ENCODE results near the gene P2RY10.
"Not testable (repeated sequence)": the region's sequence is repeated elsewhere in the genome, so short reads cannot be mapped to it uniquely, and the experiment has no call there.

Gene P2RY10

GRCh38 chrX:78945186-78945912 lies at the start of gene P2RY10:
Gene P2RY10, plus strand, starts transcription at chrX:78945391. Its CDS starts 15,130 bp downstream, at chrX:78960521.
- no peak for DNase-seq

GRCh38 chrX:78922754-78923153 lies 22.4 kb upstream of the P2RY10 start:
- DNase-seq = no peak

GRCh38 chrX:78923198-78924015 lies 21.8 kb upstream of the P2RY10 start:
- no peak for DNase-seq

GRCh38 chrX:78931814-78932213 lies 13.4 kb upstream of the P2RY10 start:
- no peak for DNase-seq

DNA sequence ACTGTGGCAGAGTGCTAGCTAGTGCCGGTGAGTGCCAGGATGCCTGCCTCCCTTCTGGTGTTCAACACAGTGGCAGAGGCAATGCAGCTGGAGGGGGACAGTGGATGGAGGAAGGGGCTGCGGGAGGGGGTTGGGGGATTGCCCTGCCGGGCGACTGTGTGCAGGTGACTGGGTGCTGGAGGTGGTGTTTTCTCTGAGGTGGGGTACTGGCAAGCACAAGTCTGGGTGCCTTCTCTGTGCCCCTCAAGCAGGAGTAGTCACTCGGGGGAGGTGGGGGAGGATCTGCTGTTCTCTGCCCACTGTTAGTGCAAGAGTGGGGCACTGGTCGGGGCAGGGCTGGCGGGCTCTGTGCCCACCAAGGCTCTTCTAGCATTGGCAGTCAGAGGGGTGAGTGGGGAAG lies 10.3 kb upstream of the P2RY10 start:
- DNase-seq = no peak

DNA sequence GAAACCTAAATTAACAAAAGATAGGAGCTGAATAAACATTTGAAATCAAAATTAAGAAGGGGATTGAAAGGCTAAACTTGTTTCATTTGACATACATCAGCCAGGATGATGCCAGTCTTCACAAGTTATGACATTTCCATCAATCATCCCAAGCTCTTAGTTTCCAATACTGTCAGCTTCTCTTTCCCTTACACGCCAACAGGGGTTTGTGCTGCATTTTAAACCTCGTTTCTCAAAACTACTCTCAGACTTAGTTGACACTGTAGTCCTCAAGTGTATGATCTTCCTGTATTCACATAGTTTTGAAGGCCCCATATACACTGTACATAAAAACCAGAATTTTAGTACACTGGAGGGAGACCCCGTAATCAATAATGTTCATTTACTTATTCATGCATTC lies 840 bp upstream of the P2RY10 start:
- DNase-seq = no peak

- DNase-seq = no peak
Observed at GRCh38 chrX:78946178-78946931, 1.2 kb downstream of the P2RY10 start.

GRCh38 chrX:78950009-78950835 lies 5.0 kb downstream of the P2RY10 start:
- DNase-seq = no peak

DNA sequence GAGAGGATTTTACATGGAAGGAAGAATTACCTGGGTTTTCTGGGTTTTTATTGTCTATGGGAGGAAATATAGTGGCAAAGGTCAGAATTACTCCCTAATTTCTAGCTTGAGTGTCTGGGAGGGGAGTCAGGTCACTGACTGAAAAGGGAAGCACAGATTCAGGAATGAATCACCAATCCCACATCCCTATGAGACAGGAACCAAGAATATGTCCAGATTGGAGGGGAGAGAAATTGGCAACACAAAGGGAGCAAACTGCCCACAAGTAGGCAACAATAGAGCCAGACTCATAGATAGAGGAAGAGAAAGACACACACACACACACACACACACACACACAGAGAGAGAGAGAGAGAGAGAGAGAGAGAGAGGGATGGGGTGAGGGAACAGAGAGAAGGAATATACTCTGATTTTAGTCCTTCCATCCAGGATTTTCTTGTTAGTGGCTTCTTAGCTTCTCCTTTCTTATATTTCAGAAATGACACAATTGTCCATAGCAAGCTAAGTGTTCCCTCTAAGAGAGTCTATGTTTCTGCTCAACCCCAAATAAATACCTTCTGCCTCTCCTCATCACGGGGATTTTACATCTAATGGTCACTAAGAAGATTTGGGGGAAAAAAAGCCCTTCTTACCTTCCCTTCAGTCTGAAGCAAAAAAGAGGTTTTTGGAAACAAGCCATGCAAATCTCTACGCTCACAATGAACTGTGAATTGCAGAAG lies 12.0 kb downstream of the P2RY10 start:
- DNase-seq = no peak

- no peak for DNase-seq
Observed at GRCh38 chrX:78957768-78958130, 12.6 kb downstream of the P2RY10 start.

GRCh38 chrX:78958419-78959116 lies 13.4 kb downstream of the P2RY10 start:
- DNase-seq = no peak

DNA sequence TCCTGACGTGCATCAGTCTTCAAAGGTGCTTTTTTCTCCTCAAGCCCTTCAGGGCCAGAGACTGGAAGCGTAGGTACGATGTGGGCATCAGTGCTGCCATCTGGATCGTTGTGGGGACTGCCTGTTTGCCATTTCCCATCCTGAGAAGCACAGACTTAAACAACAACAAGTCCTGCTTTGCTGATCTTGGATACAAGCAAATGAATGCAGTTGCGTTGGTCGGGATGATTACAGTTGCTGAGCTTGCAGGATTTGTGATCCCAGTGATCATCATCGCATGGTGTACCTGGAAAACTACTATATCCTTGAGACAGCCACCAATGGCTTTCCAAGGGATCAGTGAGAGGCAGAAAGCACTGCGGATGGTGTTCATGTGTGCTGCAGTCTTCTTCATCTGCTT lies 15.7 kb downstream of the P2RY10 start:
- DNase-seq = no peak

- DNase-seq = no peak
Observed at GRCh38 chrX:78964598-78964997, 19.4 kb downstream of the P2RY10 start.

- no peak for DNase-seq
Observed at GRCh38 chrX:78979789-78980464, 34.7 kb downstream of the P2RY10 start.

GRCh38 chrX:78989349-78989748 lies 44.2 kb downstream of the P2RY10 start:
- no peak for DNase-seq

DNA sequence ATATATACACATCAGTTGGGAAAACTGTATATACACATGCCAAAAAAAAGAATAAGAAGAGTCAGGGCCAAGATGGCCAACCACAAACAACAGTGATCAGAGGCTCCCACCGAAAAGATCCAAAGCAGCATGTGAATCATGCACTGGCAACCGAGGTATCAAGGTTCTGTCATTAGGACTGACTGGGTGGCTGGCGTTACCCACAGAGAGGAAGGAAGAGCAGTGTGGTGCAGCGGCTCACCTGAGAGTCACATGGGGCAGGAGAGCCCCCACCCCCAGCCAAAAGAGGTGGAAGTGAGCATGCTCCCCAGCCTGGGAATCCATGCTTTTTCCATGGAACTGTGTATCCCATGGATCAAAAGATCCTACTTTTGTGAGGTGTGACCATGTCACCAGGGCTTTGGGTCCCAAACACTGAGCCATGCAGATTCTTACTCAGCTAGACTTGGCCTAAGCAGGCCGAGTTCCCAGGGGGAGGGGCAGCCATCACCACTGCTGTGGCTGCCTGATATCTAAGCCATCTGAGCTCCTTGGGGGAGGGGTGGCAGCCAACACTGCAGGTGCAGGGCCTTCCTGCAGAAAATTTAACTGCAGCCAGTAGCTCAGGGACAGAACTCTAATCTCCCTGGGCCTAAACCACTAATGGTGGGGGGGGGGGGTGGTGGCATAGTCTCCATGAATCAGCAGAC lies 52.8 kb downstream of the P2RY10 start:
- DNase-seq = no peak

DNA sequence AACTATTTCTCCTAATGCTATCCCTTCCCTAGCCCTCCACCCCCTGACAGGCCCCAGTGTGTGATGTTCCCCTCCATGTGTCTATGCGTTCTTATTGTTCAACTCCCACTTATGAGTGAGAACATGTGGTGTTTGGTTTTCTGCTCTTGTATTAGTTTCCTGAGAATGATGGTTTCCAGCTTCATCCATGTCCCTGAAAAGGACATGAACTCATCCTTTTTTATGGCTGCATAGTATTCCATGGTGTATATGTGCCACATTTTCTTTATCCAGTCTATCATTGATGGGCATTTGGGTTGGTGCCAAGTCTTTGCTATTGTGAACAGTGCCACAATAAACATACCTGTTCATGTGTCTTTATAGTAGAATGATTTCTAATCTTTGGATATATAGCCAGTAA lies 62.3 kb downstream of the P2RY10 start:
- DNase-seq = not testable (repeated sequence)

Measured in NCI-H2171 (cell line).